ES-I3 (cell line): ENCODE data around the gene OR2V1.
A peak's percentile ranks its signal among the peaks of the same experiment; 100 is the strongest.
"Not testable (repeated sequence)": the region's sequence is repeated elsewhere in the genome, so short reads cannot be mapped to it uniquely, and the experiment has no call there.

Experiments used
- H3K36me3 ChIP-seq: 2 replicates; pipeline ENCODE4 v1.6.1; 2013; ENCODE audit warnings: mild to moderate bottlenecking, low read length, control low read depth, moderate library complexity; ENCODE audit not compliant: insufficient read depth
- H3K4me1 ChIP-seq: 2 replicates; pipeline ENCODE4 v1.6.1; 2013; ENCODE audit warnings: mild to moderate bottlenecking, control low read depth, low read length; ENCODE audit not compliant: insufficient read depth
- H3K9ac ChIP-seq: 2 replicates; pipeline ENCODE4 v1.6.1; 2013; ENCODE audit warnings: low read depth, mild to moderate bottlenecking, low read length, moderate library complexity
- H3K9me3 ChIP-seq: 2 replicates; pipeline ENCODE4 v1.6.1; 2013; ENCODE audit warnings: mild to moderate bottlenecking, low read length, moderate library complexity; ENCODE audit not compliant: control insufficient read depth, insufficient read depth

The OR2V1 gene

DNA sequence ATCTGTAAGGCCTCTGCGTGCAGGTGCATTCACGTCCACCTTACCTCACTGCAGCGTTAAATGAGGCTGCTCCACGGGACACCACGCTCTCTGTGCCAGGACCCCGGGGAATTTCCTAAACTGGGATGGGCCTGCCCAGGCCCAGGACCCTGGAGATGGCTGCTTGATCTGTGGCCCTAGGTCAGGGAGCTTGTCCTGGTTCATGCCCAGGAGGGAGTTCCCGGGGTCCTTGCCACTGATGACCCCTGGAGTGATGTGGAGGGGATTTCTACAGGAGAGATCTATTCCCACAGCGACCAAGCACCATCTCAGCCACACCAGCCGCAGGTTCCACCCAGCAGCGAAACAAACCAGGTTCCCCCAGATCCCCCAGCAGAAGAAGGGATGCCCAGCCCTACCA lies 3.5 kb downstream of the OR2V1 start:
- Histone ChIP-seq H3K4me1 (no peaks in the 10 kb centered on the region), H3K9me3 (no peaks in the 10 kb centered on the region), H3K9ac (no peak overlapping the region), H3K36me3 (no peaks in the 10 kb centered on the region)

DNA sequence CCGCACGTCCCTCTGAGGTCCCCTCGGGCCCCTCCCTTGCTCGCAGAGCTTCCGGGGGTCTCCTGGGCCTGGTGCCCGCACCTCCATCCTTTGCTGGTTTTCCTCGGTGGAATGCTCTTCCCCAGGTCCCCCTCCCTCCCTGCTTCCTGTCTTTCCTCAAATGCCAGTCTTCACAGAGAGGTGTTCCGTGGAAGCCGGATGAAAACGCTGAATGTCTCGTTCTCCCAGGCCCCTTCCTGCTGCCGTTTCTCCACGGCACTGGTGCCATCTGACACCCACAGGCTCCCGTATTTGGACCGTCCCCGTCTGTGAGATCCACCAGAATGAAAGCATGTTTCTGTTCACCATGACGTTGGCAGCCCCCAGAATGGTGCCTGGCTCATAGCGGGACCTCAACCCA lies 4.1 kb downstream of the OR2V1 start:
- Histone ChIP-seq H3K4me1 (no peaks in the 10 kb centered on the region), H3K36me3 (no peaks in the 10 kb centered on the region), H3K9me3 (no peaks in the 10 kb centered on the region), H3K9ac (no peak overlapping the region)

DNA sequence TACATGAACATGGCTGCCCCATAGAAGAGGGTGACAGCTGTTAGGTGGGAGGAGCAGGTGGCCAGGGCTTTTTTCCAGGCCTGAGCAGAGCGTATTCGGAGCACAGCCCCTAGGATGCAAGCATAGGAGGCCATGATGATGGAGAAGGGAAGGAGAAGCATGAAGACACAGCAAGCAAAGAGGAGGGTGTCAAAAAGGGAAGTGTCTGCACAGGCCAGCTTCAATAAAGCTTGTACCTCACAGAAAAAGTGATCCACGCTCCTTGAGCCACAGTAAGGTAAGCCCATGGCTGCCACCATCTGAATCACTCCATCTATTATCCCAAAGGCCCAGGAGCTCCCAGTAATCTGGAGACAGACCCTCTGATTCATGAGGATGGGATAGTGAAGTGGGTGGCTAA lies 6.4 kb downstream of the OR2V1 start:
- Histone ChIP-seq H3K9me3 (no peaks in the 10 kb centered on the region), H3K4me1 (no peaks in the 10 kb centered on the region), H3K36me3 (no peaks in the 10 kb centered on the region), H3K9ac (no peak overlapping the region)

DNA sequence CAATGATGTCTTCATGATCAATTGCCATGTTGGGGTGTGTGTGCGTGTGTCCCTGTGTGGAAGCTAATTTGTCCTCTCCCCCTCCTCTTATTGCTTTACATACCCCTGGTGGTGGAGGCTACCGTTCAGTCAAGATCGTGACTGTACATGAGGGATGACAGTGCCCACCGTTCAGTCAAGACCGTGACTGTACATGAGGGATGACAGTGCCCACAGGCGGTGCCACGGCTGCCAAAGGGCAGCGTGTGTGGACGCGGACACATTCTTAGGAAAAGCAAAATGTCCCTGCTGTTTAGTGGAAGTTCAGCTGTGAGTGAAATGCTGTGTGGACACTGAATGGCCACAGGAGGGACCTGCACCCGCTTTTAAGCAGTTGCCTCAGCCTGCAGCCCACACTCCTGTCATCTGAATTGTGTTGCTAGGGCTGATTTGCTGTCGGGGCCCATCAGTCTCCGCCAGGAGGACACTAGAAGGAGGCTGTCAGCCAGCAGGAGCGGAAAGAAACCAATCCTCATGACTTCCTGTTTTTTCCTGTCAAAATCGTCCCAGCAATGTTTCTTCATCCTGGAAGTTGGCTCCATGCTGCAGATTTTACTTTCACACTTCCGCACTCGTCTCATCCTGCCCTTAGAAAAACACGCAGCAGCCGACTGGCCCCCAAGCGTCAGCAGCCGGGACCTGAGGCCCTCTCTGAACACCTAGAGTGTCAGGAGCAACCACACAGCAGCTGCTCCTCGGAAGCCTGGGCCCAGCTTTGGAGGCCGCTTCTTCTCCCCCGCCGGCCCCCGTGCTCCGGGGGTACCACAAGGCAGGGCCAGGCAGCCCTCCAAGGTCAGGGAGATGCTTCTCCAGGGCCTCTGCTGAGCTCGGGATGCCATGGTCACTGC lies 9.1 kb downstream of the OR2V1 start:
- H3K36me3 ChIP-seq: no peaks in the 10 kb centered on the region
- H3K4me1 ChIP-seq: no peaks in the 10 kb centered on the region
- H3K9ac ChIP-seq: no peak overlapping the region
- no peaks in the 10 kb centered on the region for H3K9me3 ChIP-seq

DNA sequence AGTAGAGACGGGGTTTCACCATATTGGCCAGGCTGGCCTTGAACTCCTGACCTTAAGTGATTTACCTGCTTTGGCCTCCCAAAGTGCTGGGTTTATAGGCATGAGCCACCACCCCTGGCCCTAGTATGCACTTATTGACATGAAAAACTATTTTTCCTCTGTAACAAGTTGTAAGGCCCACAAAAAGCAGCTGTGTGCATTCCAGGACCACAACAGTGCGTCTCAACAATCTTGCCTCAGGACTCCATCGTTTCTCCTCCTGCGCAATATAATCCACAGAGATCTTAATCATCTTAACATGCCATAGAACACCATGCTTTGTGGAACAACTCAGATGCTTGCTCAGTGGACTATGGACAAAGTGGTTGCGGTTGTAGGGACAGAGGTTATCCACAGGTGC lies 10.2 kb downstream of the OR2V1 start:
- no peaks in the 10 kb centered on the region for H3K9me3 ChIP-seq
- H3K36me3 ChIP-seq: no peaks in the 10 kb centered on the region
- no peak overlapping the region for H3K9ac ChIP-seq
- H3K4me1 ChIP-seq: no peaks in the 10 kb centered on the region

DNA sequence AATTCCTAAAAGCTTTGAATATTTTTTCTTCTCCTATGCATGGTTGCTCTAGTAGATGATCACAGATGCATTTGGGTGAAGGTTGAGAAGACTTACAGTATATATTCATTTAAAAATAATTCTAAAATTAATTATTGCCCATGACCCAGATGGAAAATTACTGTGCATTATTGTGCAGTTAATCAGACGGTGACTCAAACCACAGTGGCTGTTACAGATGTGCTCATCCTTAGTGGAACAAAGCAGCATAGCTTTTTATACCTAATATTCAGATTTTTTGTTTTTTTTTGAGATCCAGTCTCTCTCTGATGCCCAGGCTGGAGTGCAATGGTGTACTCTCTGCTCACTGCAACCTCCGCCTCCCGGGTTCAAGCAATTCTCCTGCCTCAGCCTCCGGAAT lies 10.7 kb downstream of the OR2V1 start:
- Histone ChIP-seq H3K4me1 (no peaks in the 10 kb centered on the region), H3K36me3 (no peaks in the 10 kb centered on the region), H3K9me3 (no peaks in the 10 kb centered on the region), H3K9ac (no peak overlapping the region)

DNA sequence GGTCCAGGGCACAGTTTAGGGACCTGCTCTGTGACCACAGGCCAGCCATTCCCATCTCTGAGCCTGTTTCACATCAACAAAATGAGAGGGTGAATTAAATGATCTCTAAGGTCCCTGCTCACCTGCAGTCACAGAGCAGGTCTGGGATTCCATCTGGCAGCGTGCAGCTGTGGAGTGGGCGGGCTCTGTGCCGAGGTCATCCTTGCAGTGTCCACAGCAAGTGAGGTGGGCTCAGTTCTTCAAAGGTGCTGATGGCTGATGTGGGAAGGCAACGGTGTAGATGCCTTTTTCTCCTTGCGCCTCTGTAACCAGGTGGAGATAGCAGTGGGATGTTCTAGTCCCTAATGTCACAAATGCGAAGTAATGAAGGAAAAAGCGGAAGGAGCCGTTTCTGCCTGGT lies 11.9 kb downstream of the OR2V1 start:
- no peak overlapping the region for H3K9ac ChIP-seq
- H3K4me1 ChIP-seq: no peaks in the 10 kb centered on the region
- no peaks in the 10 kb centered on the region for H3K36me3 ChIP-seq
- H3K9me3 ChIP-seq: no peaks in the 10 kb centered on the region

DNA sequence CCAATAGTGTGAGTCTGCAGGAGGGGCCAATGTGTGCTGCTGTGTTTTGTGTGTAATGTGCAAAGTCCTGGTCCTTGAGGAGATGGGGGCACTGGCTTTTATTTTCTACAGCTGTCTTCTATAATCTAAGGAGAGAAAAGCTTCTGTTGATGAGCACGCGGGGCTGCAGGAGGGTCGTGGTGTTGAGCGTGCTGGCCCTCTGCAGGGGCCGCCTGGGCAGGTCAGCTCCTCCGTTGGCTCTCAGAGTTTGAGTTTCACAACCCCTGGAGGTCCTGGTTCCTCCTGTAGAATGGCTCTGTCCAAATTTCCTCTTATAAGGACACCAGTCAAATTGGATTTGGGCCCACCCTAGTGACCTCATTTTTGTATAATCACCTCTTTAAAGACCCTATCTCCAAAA lies 12.6 kb downstream of the OR2V1 start:
- Histone ChIP-seq H3K9ac (no peak overlapping the region), H3K4me1 (no peaks in the 10 kb centered on the region), H3K36me3 (no peaks in the 10 kb centered on the region), H3K9me3 (no peaks in the 10 kb centered on the region; the same call in 1 of the 2 replicates)

DNA sequence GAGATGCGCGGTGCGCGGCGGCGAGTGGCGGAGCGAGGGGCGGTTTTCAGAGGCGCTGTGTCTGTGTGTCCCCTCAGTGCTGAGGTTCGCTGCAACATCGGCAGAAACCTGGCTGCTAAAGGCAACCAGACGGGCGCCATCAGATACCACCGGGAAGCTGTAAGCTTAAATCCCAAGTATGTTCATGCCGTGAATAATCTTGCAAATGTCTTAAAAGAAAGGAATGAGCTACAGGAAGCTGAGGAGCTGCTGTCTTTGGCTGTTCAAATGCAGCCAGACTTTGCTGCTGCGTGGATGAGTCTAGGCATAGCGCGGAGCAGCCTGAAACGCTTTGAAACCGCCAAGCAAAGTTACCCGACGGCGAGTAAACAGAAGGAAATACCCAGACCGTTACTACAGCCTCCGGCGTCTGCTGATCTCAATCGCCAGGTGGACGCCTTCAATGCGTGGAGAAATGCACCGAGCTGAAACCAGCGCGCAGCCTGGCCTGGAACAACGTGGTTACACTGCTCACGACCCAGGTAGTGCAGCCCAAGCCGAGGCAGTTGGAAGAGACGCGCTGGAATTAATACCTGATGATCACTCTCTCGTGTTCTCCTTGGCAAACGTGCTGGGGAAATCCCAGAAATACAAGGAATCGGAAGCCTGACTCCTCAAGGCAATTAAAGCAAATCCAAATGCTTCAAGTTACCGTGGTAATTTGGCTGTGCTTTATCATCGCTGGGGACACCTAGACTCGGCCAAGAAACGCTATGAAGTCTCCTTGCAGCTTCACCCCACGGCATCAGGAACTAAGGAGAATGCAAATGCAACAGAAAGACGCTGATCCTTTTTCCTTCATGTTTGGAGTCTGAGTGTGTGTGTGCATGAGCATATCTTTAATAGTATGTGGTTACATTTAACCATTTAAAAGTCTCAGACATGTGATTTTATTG lies 15.9 kb downstream of the OR2V1 start:
- Histone ChIP-seq H3K36me3 (no peaks in the 10 kb centered on the region), H3K4me1 (no peaks in the 10 kb centered on the region), H3K9me3 (no peaks in the 10 kb centered on the region; the same call in 1 of the 2 replicates), H3K9ac (peak overlapping the region; percentile 37; the same call in 1 of the 2 replicates)

DNA sequence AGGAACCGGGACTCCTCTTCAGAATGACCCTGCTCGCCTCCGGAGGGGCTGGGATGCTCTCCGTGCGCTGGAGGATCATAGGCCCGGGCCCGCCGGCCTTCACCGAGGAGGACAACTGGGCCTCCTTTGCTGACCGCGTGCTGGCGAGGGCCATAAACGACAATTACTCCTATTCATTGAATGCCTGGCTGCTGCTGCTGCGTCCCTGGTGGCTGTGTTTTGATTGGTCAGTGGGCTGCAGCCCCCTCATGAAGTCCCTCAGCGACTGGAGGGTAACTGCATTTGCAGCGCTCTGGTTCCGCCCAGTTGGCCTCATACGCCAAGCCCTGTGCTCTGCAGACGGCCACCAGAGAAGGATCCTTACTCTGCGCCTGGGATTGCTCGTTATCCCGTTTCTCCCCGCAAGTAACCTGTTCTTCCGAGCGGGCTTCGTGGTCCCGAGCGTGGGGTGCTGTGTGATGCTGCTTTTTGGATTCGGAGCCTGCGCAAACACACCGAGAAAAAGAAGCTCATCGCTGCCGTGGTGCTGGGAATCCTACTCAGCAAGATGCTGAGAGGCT lies 16.6 kb downstream of the OR2V1 start:
- no peaks in the 10 kb centered on the region for H3K36me3 ChIP-seq

DNA sequence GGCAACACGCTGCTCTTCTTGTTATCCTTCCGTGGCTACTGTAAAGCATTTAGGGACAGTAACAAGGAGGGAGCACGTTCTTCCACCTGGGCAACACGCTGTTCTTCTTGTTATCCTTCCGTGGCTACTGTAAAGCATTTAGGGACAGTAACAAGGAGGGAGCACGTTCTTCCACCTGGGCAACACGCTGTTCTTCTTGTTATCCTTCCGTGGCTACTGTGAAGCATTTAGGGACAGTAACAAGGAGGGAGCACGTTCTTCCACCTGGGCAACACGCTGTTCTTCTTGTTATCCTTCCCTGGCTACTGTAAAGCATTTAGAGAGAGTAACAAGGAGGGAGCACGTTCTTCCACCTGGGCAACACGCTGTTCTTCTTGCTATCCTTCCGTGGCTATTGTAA lies 17.4 kb downstream of the OR2V1 start:
- not testable (repeated sequence) for H3K9me3 ChIP-seq, H3K4me1 ChIP-seq, H3K36me3 ChIP-seq, H3K9ac ChIP-seq

More for the DNA sequence above, 16.6 kb downstream of the OR2V1 start:
- Histone ChIP-seq H3K4me1 (no peaks in the 10 kb centered on the region), H3K9ac (peak overlapping the region; percentile 37; the same call in 1 of the 2 replicates), H3K9me3 (no peaks in the 10 kb centered on the region; the same call in 1 of the 2 replicates)

DNA sequence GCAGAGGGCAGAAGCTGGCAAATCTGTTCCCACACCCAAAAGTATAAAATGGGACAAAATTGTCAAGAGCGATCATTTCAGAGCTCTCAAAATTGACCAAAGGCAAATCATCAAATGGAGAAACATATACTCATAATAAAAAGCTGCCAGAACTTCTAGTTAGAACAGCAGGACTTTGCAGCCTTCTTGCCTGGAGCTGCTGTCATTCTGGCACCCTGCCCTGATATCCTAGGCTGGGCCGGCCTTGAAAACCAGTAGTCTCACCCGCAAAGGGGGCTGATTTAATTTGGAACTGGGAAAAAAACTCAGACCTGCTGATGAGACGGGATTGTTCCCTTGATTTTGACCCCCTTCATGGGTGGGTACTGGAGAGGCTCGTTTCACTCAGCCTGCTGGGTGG lies 18.5 kb downstream of the OR2V1 start:
- Histone ChIP-seq H3K9ac (no peak overlapping the region), H3K4me1 (no peaks in the 10 kb centered on the region), H3K9me3 (no peaks in the 10 kb centered on the region; the same call in 1 of the 2 replicates), H3K36me3 (no peaks in the 10 kb centered on the region)

DNA sequence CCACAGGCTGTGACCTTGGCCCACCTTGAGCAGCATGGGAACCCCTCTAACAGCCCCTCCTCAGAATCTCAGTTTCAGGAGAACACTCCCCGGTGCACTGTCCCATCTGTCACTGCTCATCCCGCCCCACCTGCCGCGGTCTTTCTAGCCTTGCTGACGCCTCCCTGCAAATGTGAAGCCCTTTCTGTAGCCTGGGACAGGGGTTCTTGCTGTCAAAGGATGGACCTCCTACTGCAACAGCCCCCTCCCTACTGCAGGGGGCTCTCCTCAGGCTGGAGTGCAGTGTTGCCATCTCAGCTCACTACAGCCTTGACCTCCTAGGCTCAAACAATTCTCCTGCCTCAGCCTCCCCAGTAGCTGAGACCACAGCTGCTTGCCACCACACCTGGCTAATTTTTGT lies 20.0 kb downstream of the OR2V1 start:
- Histone ChIP-seq H3K9me3 (no peaks in the 10 kb centered on the region; the same call in 1 of the 2 replicates), H3K9ac (no peak overlapping the region), H3K4me1 (no peaks in the 10 kb centered on the region), H3K36me3 (no peaks in the 10 kb centered on the region)

DNA sequence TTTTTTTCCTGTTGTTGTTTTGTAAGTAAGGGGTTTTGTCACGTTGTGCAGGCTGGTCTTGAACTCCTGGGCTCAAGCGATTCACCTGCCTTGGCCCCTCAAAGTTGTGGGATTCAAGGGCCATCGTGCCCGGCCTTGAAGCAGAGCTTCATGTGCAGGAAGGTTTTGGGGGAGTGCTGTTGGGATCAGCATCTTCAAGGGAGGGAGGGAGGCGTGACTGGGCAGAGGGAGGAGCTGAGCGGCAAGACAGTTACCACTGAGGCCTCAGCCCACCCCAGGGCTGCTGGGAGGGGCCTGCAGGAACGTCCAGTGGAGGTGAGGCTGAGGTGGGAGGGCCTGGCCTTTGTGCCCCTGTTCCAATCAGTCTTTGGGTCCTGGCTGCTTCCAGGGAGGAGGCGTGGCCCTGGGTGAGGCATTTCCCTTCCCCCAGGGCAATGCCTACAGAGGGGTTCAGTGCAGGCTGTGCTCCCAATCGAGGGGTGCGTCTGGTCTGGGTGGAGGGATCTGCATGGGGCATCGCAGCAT lies 21.4 kb downstream of the OR2V1 start:
- H3K4me1 ChIP-seq: no peaks in the 10 kb centered on the region
- H3K9ac ChIP-seq: no peak overlapping the region
- no peaks in the 10 kb centered on the region for H3K36me3 ChIP-seq
- H3K9me3 ChIP-seq: no peaks in the 10 kb centered on the region; the same call in 1 of the 2 replicates
